ENCODE data around the gene GPANK1.

GPANK1 gene

DNA sequence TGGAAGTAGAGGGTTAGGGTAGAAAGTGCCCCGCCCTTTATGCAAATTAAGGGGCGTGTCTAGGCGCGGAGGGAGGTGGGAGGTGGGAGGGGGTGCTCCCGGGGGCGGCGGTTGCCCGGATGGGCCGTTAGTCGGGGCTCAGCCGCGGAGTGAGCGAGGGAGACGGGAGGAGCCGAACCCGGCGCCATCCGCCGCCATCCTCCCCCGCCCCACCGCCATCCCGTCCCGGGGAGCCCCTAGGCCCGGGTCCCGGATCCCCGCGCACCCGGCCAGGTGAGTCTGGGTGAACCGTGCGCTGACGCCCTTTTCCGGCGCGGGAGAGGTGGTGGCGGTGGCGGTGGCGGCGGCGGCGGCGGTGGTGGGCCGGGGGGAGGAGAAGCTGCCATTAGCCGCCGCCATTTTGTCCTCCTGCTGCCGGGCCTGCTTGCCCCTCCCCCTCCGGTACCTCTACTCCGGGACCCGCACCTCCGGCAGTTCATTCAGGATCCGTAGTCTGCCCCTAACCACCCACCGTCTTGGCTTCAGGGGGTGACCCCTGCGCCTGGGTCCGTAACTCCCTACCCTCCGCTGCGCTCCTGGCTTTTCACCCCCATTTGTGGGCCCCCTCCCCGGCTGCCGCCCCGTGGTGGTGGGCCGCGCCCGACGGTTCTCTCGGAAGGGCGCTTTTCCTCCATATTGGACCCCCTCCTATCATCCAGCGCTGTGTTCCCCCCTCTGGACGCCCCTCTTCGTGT, 44.0 kb downstream of the GPANK1 start, which contains the start of gene PRRC2A:
Gene PRRC2A (plus strand): TSS at position 130 of the 734 bp plus-strand sequence. CDS start 2,075 bp downstream, outside the sequence.
- peaks cover 22% of the 10 kb centered on the region for H3K36me3 ChIP-seq (ENCODE audit: control insufficient read depth, insufficient read depth, low read length)
- H3K4me3 ChIP-seq (replicated peaks; ENCODE audit: low read depth, low read length), result peak within 1 kb of the TSS; percentile 98
- no peak for TF ChIP-seq CTCF (IDR thresholded peaks at IDR 0.05; ENCODE audit: insufficient read depth, low read length, poor library complexity, severe bottlenecking)
- no peaks in the 10 kb centered on the region for H3K27me3 ChIP-seq (replicated peaks; ENCODE audit: control insufficient read depth, insufficient read depth, low read length)
- DNase-seq (ENCODE audit: extremely low read depth, insufficient read length), result no peak

- no peaks in the 10 kb centered on the region for H3K27me3 ChIP-seq (replicated peaks; ENCODE audit: control insufficient read depth, insufficient read depth, low read length)
- DNase-seq (ENCODE audit: extremely low read depth, insufficient read length), result peak; percentile 99
- peak overlapping the region; percentile 78 for H3K4me3 ChIP-seq (replicated peaks; ENCODE audit: low read depth, low read length)
- no peak for TF ChIP-seq CTCF (IDR thresholded peaks at IDR 0.05; ENCODE audit: insufficient read depth, low read length, poor library complexity, severe bottlenecking)
- peaks cover 14% of the 10 kb centered on the region for H3K36me3 ChIP-seq (ENCODE audit: control insufficient read depth, insufficient read depth, low read length)
Measured at GRCh38 chr6:31619805-31620585, 44.8 kb downstream of the GPANK1 start.

DNA sequence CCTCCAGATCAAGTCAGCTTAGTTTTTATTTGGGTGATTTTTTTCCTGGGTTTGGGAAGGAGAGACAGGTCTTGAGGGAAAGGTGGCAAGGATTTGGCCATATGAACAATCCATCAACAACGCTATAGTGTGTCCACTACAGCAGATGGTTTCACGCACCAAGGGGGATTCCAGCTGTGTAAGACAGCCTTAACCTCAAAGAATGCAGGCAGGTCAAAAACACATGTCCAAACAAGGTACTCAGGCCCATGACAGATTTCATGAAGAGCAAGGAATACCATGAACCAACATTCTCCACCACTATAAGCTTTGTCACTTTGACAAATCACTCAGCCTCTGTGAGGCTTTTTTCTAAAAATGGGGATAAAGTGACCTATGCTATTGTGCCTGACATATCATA, 47.8 kb downstream of the GPANK1 start:
- DNase-seq (ENCODE audit: extremely low read depth, insufficient read length), result no peak
- Histone ChIP-seq H3K36me3 (ENCODE audit: control insufficient read depth, insufficient read depth, low read length) (no peaks in the 10 kb centered on the region), H3K4me3 (replicated peaks; ENCODE audit: low read depth, low read length) (no peak overlapping the region), H3K27me3 (replicated peaks; ENCODE audit: control insufficient read depth, insufficient read depth, low read length) (no peaks in the 10 kb centered on the region)
- no peak for TF ChIP-seq CTCF (IDR thresholded peaks at IDR 0.05; ENCODE audit: insufficient read depth, low read length, poor library complexity, severe bottlenecking)

DNA sequence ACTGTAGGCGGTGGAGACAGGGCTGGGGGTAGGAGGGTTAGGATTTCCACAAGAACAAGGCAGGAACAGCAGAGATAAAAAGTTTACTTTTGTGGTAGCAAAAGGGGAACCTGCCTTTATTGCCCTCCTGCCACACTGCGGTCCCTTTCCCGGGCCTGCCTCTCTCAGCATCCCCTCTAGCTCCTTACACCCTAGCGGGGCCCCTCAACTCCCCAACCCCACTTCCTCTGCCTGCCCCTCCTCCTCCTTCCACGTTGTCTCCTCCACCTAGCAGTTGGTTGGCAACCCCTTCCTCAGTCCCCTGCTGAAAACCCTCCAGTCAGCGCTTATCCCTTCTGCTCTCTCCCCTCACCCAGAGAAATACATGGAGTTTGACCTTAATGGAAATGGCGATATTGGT, 49.0 kb downstream of the GPANK1 start:
- Histone ChIP-seq H3K27me3 (replicated peaks; ENCODE audit: control insufficient read depth, insufficient read depth, low read length) (no peaks in the 10 kb centered on the region), H3K36me3 (ENCODE audit: control insufficient read depth, insufficient read depth, low read length) (no peaks in the 10 kb centered on the region), H3K4me3 (replicated peaks; ENCODE audit: low read depth, low read length) (peak overlapping the region; percentile 47)
- DNase-seq (ENCODE audit: extremely low read depth, insufficient read length), result no peak
- TF ChIP-seq CTCF (IDR thresholded peaks at IDR 0.05; ENCODE audit: insufficient read depth, low read length, poor library complexity, severe bottlenecking), result no peak

DNA sequence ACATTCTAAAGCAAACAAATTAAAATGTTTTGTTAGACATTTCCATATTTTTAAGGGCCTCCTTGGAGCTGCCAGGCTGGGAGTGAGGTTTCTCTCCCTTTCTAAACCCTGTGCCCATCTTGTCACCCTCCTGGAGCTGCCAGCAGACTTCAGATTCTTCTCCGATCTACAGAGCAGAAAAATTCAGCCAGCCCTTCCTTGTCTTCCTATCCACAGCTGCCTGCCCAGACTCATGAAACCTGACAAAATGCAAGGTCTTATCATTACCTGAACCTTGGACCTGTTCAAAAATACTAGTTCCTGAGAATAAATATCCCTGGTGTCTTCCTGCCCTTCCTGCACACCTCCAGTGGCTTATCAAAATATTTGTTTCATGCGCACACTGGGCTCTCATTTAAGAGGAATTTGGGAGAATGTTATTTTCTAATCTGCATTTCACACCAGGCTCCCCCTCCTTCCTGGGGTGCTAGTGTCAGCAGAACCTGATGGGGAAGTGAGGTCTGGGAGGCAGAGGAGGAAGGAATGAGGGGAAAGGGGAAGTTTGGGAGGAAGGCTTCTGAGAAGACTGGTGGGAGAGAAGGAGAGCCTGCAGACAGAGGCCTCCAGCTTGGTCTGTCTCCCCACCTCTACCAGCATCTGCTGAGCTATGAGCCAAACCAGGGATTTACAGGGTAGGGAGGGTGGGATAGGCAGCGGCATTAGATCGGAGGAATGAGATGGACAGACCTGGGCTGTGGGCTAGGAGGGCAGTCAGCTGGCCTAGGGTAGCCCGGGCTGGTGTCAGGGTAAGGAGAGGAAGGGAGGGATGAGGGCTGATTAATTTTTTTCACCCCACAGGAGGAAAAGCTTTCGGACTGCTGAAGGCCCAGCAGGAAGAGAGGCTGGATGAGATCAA, 49.9 kb downstream of the GPANK1 start, which contains the start of gene AIF1:
Gene AIF1 (plus strand): TSS at position 551 of the 895 bp plus-strand sequence. CDS start 96 bp downstream, at position 647.
- TF ChIP-seq CTCF (IDR thresholded peaks at IDR 0.05; ENCODE audit: insufficient read depth, low read length, poor library complexity, severe bottlenecking), result no peak
- Histone ChIP-seq H3K4me3 (replicated peaks; ENCODE audit: low read depth, low read length) (peak within 1 kb of the TSS; percentile 47), H3K27me3 (replicated peaks; ENCODE audit: control insufficient read depth, insufficient read depth, low read length) (no peaks in the 10 kb centered on the region), H3K36me3 (ENCODE audit: control insufficient read depth, insufficient read depth, low read length) (no peaks in the 10 kb centered on the region)
- no peak for DNase-seq (ENCODE audit: extremely low read depth, insufficient read length)
